OCI-M2 (cell line): ENCODE data around the gene LIMK1.

Experiments
- DNase-seq: peaks from one replicate; lab custom pipeline; 2025; ENCODE audit not compliant: unreplicated experiment; lab: John Stamatoyannopoulos, UW

LIMK1 gene

DNA sequence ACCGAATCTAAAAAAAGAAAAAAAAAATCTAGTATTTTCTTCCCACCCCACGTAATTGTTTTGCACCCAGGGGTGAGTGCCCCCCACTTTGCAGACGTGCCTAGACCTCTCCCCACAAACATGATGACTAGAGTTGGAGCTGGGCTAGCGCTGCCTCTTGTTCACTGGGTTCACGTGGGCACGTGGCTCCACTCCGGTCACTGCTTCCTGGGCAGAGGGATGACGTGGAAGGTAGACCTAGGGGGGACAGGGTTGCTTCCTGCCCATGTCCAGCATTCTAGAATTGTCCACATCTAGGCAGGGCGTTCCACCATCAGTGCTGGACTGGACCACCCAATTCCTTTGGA lies 861 bp upstream of the LIMK1 start:
- DNase-seq: no peak

DNA sequence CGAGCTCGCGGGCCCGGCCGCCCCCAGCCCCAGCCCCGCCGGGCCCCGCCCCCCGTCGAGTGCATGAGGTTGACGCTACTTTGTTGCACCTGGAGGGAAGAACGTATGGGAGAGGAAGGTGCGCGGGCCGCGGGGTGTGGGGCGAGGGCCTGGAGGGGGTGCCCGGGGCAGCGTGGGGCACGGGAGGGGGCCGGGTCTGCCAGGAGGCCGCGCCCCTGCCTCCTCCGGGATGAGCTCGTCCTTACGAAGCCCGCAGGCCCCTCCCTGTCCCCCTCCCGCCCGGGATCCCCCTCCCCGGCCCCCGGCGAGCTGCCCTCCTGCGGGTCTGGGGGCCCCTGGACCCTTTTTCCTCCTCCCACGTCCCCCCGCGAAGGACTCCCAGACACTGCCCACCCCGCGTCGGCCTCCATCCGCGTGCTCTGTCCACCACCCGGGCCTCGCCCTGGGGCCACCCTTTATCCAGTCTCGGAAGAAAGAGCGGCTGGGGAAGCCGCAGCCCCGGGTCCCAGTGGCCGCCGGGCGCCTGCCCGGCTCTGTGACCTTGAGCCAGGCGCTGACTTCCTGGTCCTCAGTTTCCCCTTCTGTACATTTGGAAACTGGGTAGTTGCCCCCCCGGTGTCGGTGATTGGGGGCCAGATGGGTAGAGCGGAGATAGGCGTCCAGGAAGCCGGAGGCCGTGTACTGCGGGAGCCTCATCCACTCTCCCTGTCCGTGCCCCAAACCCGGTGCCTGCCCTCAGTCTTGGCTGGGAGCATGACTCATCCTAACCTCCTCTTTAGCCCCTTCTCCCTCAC lies 521 bp downstream of the LIMK1 start:
- DNase-seq: no peak

DNA sequence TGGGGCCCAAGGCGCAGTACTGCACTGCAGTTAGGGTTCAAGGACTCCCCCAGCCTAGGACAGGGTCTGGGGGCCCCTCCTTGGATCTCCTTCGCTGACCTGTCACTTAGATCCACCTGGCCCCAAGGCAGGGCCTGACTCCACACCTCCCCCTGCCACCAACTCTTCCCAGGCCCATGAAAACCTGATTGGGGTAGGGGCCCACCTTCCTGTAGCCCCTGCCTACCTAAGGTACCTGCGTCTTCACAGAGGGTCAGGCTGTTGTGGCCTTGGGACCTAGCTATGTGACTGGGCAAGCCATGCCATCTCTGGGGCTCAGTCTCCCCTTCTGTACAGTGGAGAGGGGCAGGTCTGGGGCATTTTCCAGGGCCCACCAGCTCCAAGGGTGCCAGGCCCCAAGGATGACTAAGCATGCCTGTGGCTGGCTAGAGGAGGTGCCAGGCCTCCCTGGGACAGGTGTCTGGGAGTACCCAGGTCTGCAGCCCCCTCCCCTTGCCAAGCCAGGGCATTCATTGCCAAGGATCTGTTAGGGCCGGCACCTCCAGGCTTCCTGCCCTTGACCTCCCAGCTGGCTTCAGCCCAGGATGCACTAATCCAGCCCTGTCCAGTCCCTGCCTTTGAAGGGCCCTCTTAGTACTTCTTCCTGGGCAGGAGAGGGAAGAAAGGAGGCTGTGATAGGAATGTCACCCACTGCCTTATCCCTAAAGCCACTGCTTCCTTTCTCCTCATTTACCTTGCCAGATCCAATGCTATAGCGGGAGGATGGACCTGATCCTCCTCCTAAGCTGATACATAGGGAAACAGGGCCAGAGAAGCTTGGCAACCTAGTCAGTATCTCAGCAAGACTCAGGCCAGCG lies 1.3 kb downstream of the LIMK1 start:
- DNase-seq: no peak

DNA sequence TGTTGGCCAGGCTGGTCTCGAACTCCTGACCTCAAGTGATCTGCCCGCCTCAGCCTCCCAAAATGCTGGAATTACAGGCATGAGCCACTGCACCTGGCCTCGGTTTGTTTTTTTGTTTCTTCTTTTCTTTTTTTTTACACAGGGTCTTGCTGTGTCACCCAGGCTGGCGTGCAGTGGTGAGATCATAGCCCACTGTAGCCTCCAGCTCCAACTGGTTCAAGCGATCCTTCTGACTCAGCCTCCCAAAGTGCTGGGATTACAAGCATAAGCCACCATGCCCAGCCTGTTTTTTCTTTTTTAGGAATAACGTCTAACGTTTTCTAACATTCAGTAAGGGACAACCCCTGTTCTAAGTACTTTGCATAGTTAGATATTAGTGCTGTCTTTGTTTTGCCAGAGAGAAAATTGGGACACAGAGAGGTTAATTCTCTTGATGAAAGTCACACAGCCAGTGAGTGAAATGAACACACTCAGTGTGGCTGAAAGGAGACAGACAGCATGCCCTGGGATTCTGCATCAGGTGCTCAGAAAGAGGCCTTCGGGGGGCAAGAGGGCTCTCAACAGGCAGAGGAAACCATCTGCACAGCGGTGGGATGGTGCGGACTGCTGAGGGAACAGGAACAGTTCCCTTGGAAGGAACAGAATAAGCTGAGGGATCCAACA lies 4.3 kb downstream of the LIMK1 start:
- no peak for DNase-seq

DNA sequence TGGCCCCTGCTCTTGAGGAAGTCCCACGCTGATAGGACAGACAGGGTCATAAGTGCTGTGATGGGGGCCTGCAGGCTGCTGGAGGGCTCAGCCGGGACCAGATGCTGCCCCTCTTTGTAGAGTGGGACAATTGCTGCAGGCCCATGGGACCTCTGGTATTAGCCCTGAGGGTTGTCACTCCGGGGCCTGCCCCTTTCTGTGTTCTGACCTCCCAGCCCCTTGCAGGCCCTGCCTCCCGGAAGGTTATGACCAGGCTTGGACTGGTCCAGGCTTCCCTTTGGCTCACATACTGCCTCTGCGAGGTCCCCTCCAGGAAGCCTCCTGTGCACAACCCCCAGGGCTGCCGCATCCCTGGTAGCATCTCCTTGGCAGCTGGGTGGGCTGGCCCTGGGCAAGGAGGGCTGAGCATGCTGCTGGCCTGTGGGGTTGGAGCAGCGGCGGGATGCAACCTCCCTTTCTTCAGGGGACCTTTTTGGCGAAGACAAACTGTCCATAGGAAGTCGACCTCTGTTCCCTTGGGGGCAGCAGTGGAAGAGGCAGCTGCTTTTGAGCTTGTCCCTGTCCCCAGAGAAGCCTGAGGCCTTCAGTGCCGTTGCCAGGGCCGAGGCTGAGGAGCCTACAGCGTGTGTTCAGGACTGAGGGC lies 8.8 kb downstream of the LIMK1 start:
- DNase-seq: no peak

DNA sequence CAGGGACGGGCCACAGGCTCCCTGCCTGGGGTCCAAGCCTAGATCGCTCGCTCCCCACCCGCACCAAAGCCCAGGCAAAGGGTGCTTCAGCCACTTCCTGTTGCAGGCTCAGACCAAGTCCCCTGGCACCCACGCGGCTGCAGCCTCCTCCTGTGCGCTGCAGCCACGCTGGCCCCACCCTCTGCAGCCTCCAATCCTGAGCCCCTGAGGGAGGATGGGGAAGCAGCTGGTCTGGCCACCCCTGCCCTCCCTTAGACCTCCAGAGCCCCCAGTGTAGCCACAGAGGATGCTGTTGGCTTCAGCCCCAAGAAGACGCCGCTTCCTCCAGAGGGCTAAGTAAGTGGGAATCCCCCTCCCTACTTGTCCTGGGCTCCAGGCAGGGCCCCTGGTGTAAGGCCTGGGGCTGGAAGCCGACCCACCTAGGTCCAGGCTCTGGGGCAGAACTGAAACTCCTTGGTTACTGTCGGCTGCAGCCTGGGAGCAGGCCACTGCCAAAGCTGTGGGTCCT lies 9.4 kb downstream of the LIMK1 start:
- no peak for DNase-seq

DNA sequence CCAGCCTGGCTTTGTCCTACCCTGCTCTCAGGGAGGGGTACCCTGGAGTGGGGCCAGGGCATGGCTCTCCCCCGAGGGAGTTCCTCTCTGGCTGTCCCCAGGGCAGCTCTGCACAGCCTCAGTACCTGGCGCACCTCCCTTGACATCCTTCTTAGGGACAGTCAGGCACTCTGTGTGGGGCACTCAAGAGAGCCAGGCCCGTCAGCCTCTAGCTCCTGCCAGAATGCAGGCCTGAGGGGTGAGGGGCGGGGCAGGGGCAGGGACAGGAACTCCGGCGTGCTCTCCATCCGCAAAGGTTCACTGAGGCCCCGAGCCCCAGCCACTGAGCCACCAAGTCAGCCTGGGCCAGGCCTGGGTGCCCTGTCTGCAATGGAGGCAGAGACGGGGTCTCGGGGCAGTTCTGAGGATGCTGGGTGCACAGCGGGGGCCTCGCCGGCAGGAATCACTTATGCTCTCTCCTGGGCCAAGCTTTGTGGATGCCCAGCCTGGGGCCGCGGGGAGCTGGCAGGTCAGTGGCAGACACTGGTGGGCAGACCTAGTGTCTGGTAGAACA lies 10.1 kb downstream of the LIMK1 start:
- DNase-seq: no peak

DNA sequence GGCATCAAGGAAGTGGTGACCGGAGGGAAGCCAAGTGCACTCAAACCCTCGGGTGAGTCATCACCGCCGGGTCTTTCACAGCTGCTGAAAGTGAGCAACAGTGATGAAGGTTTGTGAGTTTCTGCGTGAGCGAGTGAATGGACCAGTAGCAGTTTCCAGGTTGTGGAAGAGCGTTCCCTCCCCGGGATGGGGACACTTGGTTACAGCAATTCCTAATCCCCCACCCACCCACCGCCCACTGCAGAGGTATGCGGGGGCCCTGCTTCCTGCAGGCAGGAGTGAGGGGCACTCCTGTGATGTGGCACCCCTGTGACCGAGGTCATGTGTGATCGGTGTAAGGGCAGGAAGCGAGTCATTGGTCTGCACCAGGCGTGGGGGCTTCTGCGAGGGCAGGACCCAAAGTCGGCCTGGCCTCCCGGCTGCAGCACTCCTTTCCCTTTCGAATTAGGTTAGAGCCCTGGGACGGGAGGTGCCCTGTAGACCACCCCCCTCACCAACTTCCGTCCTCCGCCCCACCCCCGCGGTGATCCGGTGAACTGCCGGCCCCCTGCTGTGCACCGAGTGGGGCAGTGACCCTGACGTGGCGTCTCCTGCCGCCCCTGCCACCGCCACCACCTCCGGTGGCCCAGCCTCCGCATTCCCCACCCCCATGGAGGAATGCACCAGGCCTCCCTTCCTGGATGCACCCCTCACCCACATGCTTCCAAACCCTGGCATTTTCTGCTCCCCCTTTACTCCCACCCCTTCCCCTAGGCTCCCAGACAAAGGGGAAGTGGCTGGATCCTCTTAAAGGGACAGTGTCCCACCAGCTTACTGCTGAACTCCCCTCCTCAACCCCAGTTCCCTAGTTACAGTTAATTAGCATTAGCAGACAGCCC lies 10.9 kb downstream of the LIMK1 start:
- peak; percentile 62 for DNase-seq

DNA sequence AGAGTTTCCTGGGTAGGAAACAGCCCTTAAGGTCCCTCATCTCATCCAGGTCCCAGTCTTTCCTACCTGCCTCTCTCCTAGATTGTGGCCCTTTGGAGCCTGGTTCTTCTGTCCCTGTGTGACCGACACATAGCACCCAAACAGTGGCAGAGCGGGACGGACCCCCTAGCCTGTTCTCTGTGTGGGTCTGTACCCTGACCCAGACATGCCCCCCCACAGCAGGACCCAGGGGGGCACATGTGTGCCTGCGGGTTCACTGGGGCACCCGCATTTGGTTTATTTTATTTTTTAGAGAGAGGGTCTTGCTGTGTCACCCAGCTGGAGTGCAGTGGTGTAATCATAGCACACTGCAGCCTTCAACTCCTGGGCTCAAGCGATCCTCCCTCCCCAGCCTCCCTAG lies 11.5 kb downstream of the LIMK1 start:
- no peak for DNase-seq

DNA sequence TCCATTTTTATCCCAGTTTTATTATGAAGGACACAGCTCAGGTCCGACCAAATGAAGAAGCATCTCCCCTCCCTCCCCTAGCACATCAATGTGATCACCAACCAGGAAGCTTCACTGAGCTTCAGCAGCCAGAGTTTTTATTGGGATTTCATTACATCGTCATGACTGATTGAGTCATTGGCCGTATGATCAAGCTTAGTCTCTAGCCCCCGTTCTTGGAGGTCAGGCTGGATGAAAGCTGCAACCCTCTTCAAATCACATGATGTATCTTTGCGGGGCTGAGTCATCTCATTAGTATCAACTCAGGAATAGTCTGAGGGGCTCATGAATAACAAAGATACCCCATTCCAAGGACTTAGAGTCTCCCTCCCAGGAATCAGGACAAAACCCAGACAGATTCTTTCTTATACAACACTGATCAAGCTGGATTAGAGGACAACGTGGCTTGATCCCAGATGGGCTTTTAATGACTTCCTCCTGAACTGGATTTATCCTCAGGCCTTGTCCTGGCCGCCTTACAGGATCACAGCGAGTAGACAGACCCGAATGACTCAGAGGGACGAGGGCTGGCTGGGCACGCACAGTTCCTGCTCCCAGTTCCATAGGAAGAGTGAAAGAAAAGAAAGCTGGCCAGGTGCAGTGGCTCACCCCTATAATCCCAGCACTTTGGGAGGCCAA lies 14.5 kb downstream of the LIMK1 start:
- no peak for DNase-seq

DNA sequence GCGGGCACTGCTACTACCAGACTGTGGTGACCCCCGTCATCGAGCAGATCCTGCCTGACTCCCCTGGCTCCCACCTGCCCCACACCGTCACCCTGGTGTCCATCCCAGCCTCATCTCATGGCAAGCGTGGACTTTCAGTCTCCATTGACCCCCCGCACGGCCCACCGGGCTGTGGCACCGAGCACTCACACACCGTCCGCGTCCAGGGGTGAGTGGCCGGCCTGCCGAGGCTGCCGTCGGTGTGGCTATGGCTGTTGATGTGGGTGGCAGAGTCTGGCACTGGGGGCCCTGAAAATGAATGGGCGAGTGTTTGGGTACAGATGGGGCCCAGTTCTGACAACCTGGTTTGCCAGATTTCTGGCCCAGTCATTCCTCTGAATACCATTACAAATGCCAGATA lies 15.4 kb downstream of the LIMK1 start:
- DNase-seq: no peak

DNA sequence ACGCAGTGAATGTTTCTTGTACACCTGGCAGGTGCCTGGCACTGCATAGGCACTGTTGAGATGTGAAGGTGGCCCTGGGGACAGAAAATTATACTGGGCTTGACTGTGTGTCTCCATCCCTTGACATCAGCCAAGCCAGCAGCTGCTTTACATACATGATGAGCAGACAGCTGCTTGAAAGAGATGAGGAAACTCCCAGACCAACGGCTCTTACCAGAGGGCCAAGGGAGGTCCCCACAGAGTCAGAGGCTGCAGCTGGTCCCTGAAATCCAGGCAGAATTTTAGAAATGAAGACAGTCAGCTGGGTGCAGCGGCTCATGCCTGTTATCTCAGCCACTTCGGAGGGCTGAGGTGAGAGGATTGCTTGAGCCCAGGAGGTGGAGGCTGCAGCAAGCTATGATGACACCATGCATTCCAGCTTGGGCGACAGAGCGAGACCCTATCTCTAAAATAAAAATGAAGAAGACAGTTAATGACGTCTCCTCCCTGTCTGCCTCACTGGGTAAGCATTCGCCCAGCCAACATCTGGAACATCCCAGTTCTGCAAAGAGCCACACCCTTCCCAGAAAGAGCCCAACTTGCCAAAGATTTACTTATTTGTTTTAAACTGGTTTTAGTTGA lies 17.6 kb downstream of the LIMK1 start:
- DNase-seq: no peak

DNA sequence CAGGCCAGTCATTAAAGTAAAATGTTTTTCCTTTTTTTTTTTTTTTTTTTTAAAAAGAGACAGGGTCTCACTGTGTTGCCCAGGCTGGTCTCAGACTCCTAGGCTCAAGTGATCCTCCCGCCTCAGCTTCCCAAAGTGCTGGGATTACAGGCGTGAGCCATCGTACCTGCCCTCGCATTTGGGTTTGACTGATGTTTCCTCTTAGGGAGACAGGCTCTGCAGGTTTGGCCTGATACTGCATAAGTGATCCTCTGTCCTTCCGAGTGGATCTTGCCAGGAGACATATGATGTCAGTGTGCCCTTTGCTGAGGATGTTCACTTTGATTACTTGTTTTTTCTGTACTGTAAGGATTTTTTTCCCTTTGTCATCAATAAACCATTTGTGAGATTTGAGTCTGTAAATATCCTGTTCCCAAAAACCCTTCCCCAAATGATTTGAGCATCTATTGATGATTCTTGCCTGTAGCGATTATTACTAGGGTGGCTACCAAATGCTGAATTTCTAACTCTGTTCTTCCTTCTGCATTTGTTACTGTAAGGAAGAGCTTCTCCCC lies 19.7 kb downstream of the LIMK1 start:
- no peak for DNase-seq

DNA sequence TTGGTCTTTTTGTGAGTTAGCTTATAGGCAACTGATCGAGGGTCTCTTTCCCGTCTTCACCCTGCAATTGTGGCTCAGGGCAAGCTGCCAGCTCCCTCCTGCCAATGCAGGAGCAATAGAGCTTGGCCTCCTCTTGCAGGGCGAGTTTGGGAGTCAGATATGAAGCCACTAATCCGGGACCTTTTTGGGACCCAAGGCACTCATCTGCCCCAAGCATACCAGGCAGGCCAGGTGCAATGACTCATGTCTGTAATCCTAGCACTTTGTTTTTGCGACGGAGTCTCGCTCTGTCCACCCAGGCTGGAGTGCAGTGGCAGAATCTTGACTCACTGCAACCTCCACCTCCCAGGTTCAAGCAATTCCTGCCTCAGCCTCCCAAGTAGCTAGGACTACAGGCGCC lies 21.1 kb downstream of the LIMK1 start:
- no peak for DNase-seq

DNA sequence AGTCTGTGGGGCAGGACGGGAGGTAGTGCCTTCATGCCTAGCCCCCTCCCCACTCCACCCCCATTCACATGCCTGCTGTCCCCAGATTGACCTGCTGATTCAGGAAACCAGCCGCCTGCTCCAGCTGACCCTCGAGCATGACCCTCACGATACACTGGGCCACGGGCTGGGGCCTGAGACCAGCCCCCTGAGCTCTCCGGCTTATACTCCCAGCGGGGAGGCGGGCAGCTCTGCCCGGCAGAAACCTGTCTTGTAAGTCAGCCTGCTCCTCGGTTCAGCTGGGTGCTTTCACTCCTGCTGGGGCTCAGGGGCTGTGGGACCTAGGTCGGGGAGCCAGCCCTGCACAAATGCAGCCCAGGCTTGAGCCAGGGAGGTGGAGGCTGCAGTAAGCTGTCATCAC lies 22.4 kb downstream of the LIMK1 start:
- DNase-seq: no peak

DNA sequence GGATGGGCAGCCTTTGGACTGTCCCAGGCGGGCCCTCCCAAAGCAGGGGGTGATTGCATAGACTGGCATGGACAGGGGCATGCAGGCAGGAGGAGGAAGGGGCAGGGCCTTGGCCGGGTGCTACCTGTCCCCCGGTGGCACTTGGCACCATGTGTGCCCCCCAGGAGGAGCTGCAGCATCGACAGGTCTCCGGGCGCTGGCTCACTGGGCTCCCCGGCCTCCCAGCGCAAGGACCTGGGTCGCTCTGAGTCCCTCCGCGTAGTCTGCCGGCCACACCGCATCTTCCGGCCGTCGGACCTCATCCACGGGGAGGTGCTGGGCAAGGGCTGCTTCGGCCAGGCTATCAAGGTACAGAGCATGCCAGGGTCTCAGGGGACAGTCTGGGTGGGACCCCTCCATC lies 23.2 kb downstream of the LIMK1 start:
- DNase-seq: no peak

DNA sequence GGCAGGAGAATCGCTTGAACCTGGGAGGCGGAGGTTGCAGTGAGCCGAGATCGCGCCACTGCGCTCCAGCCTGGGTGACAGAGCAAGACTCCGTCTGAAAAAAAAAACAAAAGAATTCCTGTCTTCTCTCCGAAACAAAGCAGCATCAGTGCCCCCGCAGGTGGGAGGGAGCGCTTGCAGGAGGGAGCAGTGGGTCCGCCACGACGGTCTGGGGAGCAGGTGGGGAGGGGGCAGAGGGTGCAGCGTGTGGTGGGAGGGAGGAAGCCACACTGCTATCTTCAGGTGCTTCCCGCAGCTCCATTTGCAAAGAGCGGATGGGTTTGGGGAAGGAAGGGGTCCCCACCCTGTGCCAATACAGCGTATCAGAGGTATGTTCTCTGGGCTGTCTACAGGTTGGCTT lies 31.7 kb downstream of the LIMK1 start:
- DNase-seq: no peak

DNA sequence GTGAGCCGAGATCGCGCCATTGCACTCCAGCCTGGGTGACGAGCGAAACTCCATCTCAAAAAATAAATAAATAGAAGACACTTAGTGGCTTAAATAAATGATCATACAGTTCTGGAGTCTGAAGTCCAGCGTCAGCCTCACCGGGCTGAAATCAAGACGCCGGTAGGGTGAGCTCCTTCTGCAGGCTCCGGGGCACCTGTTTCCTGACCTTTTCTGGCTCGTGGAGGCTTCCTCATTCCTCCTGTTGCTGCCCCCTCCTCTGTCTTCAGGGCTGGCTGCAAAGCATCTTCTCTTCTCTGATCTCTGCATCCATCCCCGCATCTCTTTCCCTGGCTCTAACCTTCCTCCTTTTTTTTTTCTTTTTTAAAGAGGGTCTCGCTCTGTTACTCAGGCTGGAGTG lies 32.8 kb downstream of the LIMK1 start:
- DNase-seq: no peak

DNA sequence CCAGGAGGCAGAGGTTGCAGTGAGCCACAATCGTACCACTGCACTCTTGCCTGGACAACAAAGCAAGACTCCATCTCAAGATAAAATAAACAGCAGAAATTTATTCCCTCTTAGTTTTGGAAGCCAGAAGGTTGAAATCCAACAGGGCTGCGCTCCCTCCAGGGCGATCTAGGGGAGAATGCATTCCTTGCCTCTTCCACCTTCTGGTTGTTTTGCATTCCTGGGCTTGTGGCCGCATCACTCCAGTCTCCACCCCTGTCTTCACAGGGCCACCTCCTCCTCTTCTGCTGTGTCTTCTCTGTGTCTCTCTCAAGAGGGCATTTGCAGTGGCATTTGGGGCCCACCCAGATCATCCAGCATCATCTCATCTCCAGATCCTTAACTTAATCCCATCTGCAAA lies 36.2 kb downstream of the LIMK1 start:
- no peak for DNase-seq
